ENCODE results near the gene COL23A1. TPM values are rescaled to one million over a fixed set of nuclear protein-coding genes. Genes with fewer than 3 reads are reported as not detected.

Gene COL23A1
- total and polyA plus RNA-seq, 2 donors (not counting 1 experiment from before 2014, with no cell fraction given), result 0.20 TPM; not detected in 1

DNA sequence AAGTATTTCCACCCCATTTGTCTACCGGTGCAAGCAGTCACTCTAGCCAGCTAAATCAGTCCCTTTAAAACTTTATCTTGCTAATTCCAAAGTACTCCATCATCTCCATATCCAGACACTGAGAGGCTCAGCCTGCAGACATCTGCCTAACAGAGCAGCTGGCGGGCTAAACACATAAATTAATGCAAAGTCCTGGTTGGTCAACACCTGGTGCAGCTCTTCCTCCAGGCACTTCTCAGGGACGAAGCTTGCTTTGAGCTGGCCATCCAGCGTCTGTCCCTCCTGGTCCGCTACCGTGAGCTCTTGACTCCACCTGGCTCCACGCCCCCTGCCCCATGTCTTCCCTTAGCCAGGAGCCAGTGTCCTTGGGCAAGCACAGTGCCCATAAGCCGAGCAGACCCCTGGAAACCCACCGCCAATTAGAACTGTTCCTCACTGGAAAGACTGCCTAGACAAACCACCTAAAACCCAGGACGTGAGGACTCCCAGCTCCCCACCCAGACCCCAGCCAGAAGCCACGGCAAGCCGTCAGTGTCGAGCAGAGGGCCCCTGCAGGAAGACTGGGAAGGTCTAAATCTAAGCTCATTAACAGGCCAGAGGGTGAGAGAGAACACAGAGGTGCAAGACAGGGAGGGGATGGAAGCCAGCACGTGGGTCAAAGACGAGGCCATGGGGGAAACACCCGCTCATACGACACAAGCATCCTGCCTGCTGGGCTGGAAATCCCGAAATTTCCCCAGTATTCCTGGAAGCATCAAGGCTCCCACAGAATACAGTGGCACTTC lies 120.0 kb downstream of the COL23A1 start:
- ChIA-PET CTCF (interaction anchor here (1.6 to 2.2 kb wide), 2 partner anchors 9 kb away, joined by 4 to 7 read pairs; no protein-coding TSS in a partner anchor), POLR2A (no interaction called here)
- Histone ChIP-seq H3K9ac (ENCODE audit: low read length) (no peak overlapping the region), H3K4me1 (ENCODE audit: control insufficient read depth in 2 of 2, insufficient read depth in 2 of 2, low read length in 2 of 2) (no peaks in the 10 kb centered on the region), H2AFZ (ENCODE audit: insufficient read depth, low read depth, low read length, poor library complexity, severe bottlenecking) (no peak overlapping the region), H3K79me2 (ENCODE audit: control insufficient read depth, insufficient read depth, low read length) (no peaks in the 10 kb centered on the region), H4K20me1 (ENCODE audit: control insufficient read depth, insufficient read depth, low read length, poor library complexity, severe bottlenecking) (no peaks in the 10 kb centered on the region), H3K27ac (ENCODE audit: low read length in 2 of 2) (no peak overlapping the region), H3K27me3 (replicated peaks in 1 of 4; ENCODE audit: control extremely low read depth in 1 of 4, control insufficient read depth in 3 of 4, insufficient read depth in 4 of 4, low read length in 3 of 4) (peaks cover 0 to 2% (median 0%) of the 10 kb centered on the region in 4 experiments), H3K4me3 (ENCODE audit: control extremely low read depth in 1 of 5, extremely low read depth in 1 of 5, insufficient read depth in 1 of 5, low read depth in 2 of 5, low read length in 4 of 5) (no peak overlapping the region), H3K36me3 (replicated peaks in 1 of 2; ENCODE audit: control extremely low read depth in 1 of 2, control insufficient read depth in 1 of 2, extremely low read depth in 1 of 2, insufficient read depth in 2 of 2, low read length in 1 of 2) (no peaks in the 10 kb centered on the region), H3K9me3 (ENCODE audit: control extremely low read depth in 1 of 3, control insufficient read depth in 2 of 3, insufficient read depth in 1 of 3, low read length in 2 of 3) (no peaks in the 10 kb centered on the region), H3K4me2 (replicated peaks; ENCODE audit: low read depth, low read length, poor library complexity, severe bottlenecking) (no peak overlapping the region)
- DNase-seq (no peak), ATAC-seq (ENCODE audit: low read depth) (no peak)
- Mint-ChIP-seq H3K4me1 (no peaks in the 10 kb centered on the region), H3K27ac (no peak overlapping the region), H3K4me3 (no peak overlapping the region), H3K9me3 (ENCODE audit: insufficient read depth) (no peaks in the 10 kb centered on the region), H3K27me3 (peaks cover 15% of the 10 kb centered on the region)
- 93% methylated on average over 14 of the region's 18 CpGs for WGBS (ENCODE audit: insufficient coverage)
- TF ChIP-seq, protein P1, sequence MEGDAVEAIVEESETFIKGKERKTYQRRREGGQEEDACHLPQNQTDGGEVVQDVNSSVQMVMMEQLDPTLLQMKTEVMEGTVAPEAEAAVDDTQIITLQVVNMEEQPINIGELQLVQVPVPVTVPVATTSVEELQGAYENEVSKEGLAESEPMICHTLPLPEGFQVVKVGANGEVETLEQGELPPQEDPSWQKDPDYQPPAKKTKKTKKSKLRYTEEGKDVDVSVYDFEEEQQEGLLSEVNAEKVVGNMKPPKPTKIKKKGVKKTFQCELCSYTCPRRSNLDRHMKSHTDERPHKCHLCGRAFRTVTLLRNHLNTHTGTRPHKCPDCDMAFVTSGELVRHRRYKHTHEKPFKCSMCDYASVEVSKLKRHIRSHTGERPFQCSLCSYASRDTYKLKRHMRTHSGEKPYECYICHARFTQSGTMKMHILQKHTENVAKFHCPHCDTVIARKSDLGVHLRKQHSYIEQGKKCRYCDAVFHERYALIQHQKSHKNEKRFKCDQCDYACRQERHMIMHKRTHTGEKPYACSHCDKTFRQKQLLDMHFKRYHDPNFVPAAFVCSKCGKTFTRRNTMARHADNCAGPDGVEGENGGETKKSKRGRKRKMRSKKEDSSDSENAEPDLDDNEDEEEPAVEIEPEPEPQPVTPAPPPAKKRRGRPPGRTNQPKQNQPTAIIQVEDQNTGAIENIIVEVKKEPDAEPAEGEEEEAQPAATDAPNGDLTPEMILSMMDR (IDR thresholded peaks at IDR 0.05), result no peak
- TF ChIP-seq EZH2 (IDR thresholded peaks at IDR 0.05; ENCODE audit: borderline replicate concordance, insufficient read depth, low read depth, low read length, poor library complexity, severe bottlenecking), result no peak
- intact Hi-C loops (cut with micrococcal nuclease), result no loop called here

Data from B cell (primary cell).